HT-29 (cell line): ENCODE data around the gene COMP. TPM values are rescaled to one million over a fixed set of nuclear protein-coding genes. Genes with fewer than 3 reads are reported as not detected.
"Not testable (repeated sequence)": the region's sequence is repeated elsewhere in the genome, so short reads cannot be mapped to it uniquely, and the experiment has no call there.

Experiments used
- DNase-seq: peaks from one replicate; pipeline ENCODE4 v3.0.0-alpha.2; 2015; ENCODE audit warnings: low spot score
- total RNA-seq: library from RNA; depleted of rRNA; stranded (reverse); fragments of >200 nt; shearing (Covaris generic); gene quantifications from 2 replicates; pipeline ENCODE4 v1.2.3, GENCODE V29; 2014

Gene COMP
- total RNA-seq, 1 experiment from 2014 or later = not detected

DNA sequence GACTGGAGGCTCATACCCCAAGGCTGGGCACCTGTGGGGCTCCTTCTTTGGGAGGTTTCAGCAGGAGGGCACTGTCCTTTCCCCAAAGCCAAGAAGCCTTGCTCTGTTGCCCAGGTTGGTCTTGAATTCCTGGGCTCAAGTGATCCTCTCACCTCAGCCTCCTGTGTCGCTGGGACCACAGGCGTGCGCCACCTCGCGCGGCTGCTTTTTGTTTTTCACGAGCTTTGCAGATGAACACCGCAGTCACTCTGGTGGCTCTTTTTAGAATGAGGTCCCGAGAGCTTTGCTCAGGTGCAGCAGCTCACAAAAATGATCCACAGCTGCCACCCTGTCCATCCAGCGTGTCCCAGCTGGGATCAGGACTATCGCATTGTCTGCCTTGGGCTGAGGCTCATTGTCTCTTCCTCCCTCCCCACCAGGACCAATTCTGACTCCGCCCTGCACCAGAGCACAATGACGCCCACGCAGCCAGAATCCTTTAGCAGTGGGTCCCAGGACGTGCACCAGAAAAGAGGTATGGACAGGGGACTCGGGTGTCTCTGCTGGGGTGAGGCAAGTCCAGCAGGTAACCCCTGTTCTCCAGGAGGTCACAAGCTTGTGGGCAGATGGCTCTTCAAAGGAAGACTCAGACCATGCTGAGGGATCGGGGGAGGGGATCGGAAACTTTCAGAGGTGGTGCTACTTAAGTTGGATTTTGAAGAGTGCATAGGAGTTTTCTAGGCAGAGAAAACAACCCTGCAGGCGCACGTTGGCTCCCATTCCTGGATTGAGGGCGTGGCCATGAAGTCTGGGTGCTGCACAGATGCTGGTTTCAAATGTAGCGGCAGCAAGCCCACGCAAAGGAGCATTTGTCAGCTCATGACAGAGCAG is 41.5 kb downstream of the COMP start:
- DNase-seq = no peak

DNA sequence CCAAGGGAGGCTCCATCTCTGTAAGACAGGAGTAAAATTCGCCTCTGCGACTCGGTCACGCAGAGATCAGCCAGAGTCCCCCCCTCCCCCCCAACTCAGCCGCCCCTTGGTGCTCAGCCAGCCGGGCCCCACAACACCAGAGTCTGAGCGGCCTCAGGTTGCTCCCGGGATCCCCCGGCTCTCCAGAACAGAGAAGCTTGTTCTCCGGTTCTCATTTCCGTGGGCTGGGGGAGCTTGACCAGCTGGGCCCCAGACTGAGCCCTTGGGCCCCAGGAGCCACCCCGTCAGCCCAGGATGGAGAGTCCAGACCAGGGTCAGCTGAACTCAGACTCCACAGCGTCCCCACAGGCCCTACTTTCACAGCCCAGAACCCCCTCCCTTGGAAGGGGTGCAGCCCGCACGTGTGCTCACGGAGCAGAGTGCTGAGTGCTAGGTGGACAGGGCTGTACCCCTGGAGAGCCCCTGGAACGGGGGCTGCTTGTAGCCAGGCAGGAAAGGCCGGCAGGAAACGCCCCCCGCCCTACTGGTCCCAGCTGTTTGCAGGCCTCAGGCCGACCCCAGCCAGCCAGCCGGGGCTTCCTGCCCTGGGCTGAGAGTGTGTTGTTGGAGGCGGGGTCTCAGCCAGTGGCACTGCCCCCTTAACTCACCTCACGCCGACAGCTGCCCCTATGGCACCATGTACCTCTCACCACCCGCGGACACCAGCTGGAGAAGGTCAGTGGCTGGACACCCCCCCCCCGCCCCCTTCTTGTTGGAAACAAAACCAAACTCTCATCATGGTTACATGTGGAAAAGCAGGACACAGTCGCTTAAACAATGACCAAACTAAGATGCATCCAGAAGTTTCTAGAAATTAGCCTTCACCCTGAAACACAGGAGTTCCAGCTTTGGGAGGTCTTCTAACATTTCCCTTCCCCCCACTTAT is 44.4 kb downstream of the COMP start:
- no peak for DNase-seq

DNA sequence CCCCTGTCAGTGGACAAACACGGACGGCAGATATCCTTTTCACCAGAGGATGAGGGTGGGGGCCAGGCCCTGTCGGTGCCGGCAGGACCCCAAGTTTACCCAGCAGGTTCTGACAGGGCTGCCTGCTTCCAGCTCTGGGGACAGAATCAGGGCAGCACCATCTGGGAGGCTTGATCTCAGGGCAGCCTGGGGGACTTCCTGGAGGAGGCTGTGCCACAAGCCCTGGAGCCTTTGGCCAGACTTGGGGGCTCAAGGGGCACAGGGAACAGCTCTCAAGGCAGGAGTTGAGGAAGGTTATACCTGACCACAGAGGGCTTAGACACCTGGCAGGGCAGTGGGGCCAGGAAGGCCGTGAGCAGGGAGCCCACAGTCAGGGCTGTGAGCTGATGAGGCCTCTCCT is 45.2 kb downstream of the COMP start:
- no peak for DNase-seq

DNA sequence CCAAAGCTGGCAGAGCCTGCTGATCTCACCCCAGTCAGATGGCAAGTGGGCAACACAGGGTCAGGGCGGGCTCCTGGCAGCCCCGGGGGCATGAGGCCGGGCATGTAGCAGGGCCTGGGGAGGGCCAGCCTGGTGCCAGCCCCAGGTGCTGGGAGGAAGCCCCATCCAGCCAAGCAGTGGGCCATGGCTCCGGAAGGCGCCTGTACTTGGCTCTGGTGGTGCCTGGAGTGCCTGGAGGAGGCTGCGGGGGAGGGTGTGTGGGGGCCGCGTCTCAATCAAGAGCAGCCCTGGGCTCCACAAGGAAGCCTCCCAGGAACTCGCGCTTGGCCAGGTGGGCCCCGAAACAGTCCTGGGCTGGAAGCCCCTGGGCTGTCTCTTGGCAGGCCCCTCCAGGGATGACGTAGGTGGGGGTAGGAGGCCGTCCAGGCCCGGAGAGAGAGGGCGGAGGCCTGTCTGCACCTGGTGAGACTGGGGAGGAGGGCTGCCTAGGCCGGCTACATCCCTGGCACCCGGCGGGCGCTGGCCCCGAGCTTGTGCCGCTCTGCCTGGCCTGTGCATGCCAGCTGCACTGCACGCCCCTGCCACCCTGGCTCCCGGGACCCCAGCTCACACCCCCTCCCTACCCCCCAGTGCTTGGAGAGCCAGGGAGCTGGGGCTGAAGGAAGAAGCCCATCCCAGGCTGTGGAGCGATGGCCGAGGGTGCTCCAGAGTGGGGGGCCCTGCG is 45.9 kb downstream of the COMP start:
- DNase-seq = no peak

DNA sequence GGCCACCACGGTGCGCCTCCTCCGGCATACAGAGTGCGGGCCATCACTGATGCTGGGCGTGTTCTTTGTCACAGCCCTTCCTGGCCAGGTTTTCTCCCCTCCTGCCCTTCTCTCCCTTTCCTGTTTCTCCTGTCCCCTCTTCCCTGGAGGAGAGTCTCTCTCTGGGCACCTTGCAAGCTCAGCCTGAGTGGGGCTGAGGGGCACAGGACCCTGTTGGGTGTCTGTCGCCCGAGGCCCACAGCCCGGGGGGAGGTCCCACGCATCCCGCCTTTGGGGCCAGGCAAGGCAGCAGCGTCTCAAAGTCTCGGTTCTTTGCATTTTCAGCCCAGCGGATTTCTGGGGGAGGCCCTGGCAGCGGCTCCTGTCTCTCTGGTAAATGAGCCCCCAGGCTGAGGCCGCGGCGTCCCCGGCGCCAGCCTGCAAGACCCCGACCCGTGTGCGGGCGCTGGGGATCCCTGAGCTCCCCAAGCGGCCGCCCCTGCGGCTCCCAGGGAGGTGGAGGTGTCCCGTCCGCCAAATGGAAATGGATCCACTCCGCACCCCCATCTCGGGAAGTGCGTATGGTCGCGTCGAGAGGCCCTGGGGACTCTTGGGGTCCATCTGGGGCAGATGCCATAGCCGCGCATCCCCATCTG is 47.2 kb downstream of the COMP start:
- DNase-seq = no peak

DNA sequence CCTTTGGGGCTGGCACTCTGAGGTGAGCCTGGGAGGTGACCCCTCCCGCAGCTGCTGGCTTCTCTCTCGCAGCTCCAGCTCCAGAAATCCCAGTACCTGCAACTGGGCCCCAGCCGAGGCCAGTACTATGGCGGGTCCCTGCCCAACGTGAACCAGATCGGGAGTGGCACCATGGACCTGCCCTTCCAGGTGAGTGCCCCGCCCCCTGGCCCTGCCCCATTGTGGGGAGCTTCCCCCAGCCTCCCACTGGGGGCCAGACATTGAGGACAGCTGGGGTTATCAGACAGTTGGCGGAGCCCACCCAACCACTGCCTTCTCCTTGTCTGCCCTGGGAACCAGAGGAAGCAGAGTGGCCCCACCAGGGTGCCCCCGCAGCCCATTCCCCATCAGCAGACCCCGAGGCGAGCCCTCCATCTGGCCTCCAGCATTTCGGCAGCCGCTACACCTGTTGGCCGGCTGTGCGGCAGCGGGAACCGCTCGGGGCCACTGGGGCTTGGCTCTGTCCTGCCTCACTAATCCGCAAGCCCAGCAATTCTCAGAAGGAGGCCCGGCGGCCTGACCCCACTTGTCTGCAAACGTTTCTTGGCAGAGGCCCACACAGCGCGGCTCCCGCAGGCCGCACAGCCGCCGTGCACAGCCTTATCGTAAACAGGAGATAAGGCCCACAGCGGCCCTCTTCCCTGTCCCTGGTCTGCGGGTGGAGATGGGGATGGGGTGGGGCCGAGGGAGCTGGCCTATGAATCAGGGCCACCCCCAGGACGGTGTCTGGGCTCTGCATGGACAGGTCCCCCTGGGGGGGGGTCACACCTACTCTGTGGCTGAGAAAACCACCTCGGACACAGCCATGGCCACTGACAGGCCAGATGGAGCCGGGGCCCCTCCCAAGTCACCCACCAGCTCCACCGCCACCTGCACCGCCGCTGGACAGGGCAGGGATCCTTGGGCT is 48.0 kb downstream of the COMP start:
- DNase-seq = no peak

DNA sequence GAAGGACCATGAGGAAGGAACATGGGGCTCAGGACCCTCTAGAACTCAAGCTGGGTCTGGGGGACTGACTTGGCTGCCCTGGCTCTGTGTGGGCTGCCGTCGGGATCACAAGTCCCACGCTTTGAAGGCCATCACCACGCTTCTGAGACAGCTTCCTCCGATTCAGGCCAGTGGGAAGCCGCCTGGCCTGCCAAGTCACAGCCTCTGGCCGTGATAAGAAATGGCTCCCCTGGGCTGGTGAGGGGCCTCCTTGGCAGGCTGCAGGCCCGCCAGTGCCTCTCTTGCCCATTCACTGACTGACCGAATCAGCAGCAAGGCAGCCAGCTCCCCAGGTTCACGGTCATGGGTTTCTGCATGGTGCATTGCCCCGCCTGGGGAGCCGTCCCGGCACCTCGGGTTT is 48.8 kb downstream of the COMP start:
- DNase-seq = no peak

DNA sequence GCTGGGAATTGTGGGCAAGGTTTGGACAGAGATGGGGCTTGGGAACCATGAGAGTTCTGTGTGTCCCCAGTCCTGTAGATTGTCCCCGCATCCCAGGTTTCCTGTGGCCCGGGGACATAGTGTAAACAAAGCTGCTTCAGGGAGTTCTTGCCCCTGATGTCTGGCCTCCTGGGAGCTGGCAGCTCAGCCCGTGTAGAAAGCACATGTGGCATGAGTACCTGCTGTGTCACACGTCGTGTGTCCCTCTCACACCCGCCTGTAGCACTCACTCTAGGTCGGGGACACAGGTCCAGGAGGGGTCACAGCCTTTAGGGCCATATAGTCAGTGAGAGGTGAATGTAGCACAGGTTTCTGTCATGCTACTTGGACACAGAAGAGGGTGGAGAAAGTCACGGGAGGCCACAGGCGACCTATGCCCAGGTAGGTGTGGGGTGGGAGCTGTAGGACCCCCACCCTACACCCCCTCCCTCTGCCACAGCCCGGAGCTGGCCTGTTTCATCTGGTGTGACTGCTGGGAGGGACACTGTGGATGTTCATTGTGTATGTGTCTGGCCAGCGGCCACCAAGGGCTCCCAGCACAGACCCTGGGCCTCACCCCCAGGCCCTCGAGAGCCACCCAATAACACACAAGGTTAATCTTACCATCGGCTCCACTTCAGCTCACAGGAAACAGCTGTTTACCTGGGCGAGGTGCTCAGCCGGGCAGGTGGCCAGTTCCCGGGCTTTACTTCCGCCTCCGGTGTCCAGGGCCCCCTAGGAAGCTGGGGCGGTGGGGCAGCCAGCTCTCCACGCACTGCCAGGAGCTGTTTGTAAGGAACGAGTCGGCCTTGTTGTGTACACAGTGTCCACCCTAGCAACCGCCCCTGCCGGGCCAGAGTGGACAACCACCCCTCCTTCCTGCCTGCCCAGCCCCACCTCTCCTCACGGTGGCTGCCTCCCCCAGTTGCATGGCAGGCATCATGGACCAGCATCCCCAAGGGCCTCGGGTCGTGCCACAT is 49.7 kb downstream of the COMP start:
- DNase-seq = peak; percentile 80

DNA sequence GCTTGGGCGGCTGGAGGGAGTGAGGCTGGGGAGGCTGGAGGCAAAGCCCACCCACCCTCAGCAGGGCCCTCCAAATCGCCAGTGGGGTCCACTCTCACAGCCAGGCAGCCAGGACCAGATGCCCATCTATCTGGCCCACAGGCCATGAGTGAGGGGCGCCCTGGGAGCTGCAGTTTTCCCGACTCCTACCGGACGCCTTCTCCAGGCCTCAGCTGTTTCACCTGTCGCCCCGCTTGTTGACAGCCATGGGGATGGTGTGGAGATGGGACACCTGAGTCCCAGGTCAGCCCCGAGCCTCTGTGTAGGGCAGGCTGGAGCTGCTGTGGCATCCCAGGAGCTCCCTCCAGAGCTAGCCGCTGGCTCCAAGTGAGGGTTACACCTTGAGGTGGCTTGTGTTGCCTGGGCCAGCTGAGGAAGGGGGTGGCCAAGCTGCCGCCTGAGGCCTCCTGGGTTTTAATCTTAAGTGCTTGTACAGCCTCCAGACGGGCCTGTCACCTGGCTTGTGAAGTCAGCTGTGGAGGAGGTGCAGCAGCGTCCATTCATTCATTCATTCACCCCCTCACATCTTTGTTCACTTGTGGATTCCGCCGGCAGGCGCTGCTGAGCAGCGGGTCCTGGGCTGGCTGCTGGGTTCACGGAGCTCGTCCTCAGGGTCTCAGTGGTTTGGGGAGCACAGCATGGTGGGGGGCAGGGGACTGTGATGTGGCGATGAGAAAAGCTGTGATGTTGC is 52.0 kb downstream of the COMP start:
- DNase-seq = no peak

DNA sequence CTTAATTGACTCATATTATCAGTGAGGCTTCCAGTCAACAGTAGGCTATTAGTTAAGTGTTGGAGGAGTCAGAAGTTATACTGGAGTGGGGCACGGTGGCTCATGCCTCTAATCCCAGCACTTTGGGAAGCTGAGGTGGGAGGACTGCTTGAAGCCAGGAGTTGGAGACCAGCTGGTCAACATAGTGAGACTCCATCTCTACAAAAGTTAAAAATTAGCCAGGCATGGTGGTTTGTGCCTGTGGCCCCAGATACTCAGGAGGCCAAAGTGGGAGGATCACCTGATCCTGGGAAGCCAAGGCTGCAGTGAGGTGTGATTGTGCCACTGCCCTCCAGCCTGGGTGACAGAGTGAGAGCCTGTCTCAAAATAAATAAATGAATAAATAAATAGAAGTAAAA is 53.2 kb downstream of the COMP start:
- DNase-seq = peak; percentile 24

DNA sequence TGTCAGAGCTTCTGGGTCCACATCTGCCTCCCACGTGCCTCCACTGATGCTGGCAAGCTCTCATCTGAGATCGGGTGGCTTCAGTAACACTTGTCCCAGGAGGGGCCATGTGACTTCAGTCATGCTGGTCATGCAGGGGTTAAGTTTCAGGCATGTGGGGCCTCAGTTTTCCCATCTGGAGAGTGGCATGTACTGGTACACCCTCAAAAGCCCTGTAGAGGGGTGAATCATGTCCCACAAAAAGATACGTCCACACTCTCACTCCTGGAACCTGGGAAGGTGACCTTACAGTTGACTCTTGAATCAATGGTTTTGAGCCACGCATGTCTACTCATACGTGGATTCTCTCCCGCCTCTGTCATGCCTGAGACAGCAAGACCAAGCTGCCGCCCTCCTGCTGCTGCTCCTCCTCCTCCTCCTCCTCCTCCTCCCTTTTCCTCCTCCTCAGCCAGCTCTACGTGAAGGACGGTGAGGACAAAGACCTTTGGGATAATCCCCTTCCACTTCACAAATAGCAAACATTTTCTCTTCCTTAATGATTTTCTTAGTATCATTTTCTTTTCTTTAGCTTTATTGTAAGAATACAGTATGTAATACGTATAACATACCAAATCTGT is 53.7 kb downstream of the COMP start:
- DNase-seq = no peak

DNA sequence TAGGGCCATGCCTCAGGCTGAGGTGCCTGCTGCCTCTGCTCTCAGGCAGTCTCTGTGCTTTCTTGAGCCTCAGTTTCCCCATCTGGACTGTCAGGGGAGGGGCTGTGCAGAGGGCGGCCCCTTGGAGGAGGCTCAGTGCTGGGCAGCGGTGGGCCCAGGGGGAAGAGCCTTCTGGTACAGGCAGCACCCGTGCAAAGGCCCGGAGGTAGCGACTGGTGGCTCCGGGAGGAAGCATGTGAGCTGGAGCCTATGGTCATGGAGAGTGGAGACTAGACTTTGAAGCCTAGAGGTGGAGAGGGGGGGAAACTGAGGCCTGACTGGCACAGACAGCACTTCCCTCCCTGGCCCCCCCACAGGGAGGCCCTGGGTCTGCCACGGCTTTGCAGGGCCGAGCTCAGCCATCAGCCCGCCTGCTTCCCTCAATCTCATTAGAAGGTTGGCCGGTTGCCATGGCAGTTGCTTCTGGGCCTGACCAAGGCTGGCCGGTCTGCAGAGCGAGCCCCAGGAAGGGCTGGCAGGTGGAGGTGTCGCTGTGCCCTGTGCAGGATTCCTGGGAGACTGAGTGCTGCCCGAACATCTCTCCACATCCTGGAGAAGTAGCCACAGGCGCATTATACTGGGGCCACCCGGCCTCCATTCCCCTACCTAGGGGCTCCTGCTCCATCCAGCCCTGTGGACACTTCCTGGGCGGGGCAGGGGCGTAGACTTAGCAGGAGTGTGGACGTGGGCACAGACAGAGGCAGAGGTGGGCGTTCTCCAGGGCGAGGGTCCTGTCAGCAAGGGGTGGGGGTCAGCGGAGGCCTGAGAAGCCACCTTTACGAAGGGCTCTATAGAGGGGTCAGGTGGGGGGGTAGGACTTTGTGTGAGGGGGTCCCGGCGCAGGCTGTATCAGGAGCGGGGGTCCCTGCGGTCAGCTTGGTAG is 54.4 kb downstream of the COMP start:
- DNase-seq = peak; percentile 66

DNA sequence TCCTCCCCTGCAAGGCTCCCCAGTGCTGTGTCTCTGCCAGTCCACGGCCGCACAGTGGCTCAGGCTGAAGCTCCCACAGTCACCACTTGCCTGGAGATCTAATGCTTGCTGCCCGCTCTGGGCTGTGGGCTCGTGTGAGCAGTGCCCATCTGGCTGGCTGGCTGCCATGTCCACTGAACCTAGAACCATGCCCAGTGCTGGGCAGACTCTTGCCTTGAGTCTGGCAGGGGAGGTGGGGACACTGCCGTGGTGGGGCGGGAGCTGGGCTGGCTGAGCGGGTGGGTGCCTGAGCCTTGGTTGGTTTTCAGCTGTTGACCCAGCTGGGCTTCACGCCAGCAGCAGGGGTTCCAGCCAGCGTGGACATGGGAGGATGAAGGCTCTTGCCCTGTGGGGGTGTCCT is 55.4 kb downstream of the COMP start:
- DNase-seq = no peak

DNA sequence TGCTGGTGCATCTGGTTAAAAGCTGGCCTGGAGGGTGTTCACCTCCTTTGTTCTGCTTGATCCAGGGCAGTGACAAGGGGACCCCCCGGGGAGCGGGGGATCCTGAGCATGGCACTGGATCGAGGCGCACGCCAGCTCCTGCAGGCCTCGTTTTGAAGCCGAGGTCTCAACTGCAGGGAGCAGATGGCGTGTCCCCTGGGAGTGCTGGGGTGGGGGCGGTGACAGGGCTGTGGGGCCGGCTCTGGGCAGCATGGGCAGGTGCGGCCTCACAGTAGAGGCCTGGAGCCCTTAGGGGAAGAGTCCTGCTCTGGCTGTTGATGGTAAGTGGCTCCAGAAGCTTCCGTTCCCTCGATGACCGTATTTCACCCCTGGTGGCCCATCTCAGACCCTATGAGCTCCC is 55.8 kb downstream of the COMP start:
- no peak for DNase-seq

DNA sequence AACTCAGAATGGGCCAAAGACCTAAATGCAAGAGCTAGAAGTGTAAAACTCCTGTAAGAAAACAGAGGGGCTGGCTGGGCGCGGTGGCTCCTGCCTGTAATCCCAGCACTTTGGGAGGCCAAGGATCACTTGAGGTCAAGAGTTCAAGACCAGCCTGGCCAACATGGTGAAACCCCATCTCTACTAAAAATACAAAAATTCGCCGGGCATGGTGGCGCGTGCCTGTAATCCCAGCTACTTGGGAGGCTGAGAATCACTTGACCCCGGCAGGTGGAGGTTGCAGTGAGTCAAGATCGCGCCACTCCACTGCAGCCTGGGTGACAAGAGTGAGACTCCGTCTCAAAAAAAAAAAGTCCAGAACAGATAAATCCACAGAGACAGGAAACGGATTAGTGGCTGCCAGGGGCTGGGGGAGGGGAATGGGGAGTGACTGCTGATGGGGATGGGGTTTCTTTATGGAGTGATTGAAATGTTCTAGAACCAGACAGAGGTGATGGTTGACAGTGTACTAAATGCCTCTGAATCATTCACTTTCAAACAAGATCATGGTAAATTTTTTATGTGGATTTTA is 57.3 kb downstream of the COMP start:
- DNase-seq = not testable (repeated sequence)

DNA sequence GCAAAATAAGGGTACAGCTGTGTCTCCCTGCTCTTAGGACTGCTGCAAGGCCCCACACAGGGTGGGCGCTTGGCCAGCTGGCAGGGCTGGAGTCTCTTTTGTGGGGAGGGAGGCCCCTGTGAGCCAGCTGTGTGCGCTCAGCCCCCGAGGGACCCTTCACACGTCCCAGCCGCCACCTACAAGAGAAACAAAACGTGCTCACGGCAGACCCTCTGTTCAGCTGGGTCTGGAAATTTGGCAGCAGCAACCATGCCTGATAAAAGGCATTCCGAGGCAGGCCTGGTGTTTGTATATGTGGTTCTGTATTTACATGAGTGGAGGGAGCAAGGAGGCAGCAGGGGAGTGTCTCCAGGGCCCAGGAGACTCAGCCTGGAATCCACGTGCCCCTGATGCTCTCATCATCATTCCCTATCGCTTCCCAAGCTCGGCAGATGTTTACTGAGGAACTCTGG is 57.9 kb downstream of the COMP start:
- no peak for DNase-seq
